Ascending aorta (tissue), 2 donors: ENCODE data around the gene MYRFL. TPM values are rescaled to one million over a fixed set of nuclear protein-coding genes. Genes with fewer than 3 reads are reported as not detected.
A peak's percentile ranks its signal among the peaks of the same experiment; 100 is the strongest.

Source experiments
- DNase-seq, 2 donors: peaks; one replicate each; pipeline ENCODE4 v3.0.0-alpha.2; 2019; ENCODE audit warnings: low spot score in 2 of 2
- H3K27ac ChIP-seq, 2 donors: fragments of 200-600 bp; sonication (generic); one replicate each; pipeline ENCODE4 v1.5.1; 2016 to 2017; ENCODE audit warnings: mild to moderate bottlenecking in 1 of 2
- H3K27me3 ChIP-seq: fragments of 200-600 bp; sonication (generic); one replicate; pipeline ENCODE4 v1.5.1; 2017
- H3K36me3 ChIP-seq, 2 donors: fragments of 200-600 bp; sonication (generic); one replicate each; pipeline ENCODE4 v1.5.1; 2016
- H3K4me1 ChIP-seq, 2 donors: fragments of 200-600 bp; sonication (generic); one replicate each; pipeline ENCODE4 v1.5.1; 2016 to 2017; ENCODE audit warnings: mild to moderate bottlenecking in 1 of 2
- H3K4me3 ChIP-seq, 2 donors: fragments of 200-600 bp; sonication (generic); one replicate each; pipeline ENCODE4 v1.5.1; 2016 to 2017; ENCODE audit warnings: mild to moderate bottlenecking in 1 of 2
- H3K9me3 ChIP-seq, 2 donors: fragments of 200-600 bp; sonication (generic); one replicate each; pipeline ENCODE4 v1.5.1; 2016
- CTCF ChIP-seq, 3 experiments: fragments of 200-600 bp in 2 of 3; fragments of 450-650 bp in 1 of 3; sonication (generic) in 2 of 3; IDR thresholded peaks; one replicate each; pipeline ENCODE4 v1.5.1; 2016 to 2019; ENCODE audit warnings: antibody characterized with exemption in 3 of 3, mild to moderate bottlenecking in 1 of 3, moderate library complexity in 1 of 3
- intact Hi-C: fragments of 100-400 bp; cut with DNase I; formaldehyde crosslinking; loops from one replicate; pipeline ENCODE4 v1.15.1; 2023
- total RNA-seq: library from RNA; depleted of rRNA; stranded (reverse); fragments of >200 nt; gene quantifications from one replicate; pipeline ENCODE4 v1.1.0, GENCODE V29; 2016

Gene MYRFL
- total RNA-seq, 1 donor from 2014 or later: not detected

GRCh38 chr12:69904777-69905176, 79.8 kb downstream of the MYRFL start:
- H3K4me3 ChIP-seq: no peak overlapping the region
- intact Hi-C loops: no loop called here
- H3K27ac ChIP-seq: peak overlapping the region; percentile 2
- H3K27me3 ChIP-seq: no peaks in the 10 kb centered on the region
- TF ChIP-seq CTCF (IDR thresholded peaks at IDR 0.05): no peak
- no peaks in the 10 kb centered on the region for H3K36me3 ChIP-seq
- H3K9me3 ChIP-seq: no peaks in the 10 kb centered on the region
- no peak for DNase-seq
- H3K4me1 ChIP-seq: peaks cover 0 to 7% of the 10 kb centered on the region in 2 donors

- Histone ChIP-seq H3K4me1 (peaks cover 0 to 7% of the 10 kb centered on the region in 2 donors), H3K27me3 (no peaks in the 10 kb centered on the region), H3K4me3 (no peak overlapping the region), H3K27ac (no peak overlapping the region), H3K9me3 (no peaks in the 10 kb centered on the region), H3K36me3 (no peaks in the 10 kb centered on the region)
- no peak for TF ChIP-seq CTCF (IDR thresholded peaks at IDR 0.05)
- no peak for DNase-seq
- intact Hi-C loops: no loop called here
These were observed 80.8 kb downstream of the MYRFL start for GRCh38 chr12:69905801-69906200.

GRCh38 chr12:69906411-69907216, 81.6 kb downstream of the MYRFL start:
- intact Hi-C loops: no loop called here
- H3K4me1 ChIP-seq: peaks cover 0 to 7% of the 10 kb centered on the region in 2 donors
- H3K9me3 ChIP-seq: no peaks in the 10 kb centered on the region
- TF ChIP-seq CTCF (IDR thresholded peaks at IDR 0.05): no peak
- no peaks in the 10 kb centered on the region for H3K36me3 ChIP-seq
- DNase-seq: no peak
- H3K4me3 ChIP-seq: no peak overlapping the region
- H3K27me3 ChIP-seq: no peaks in the 10 kb centered on the region
- H3K27ac ChIP-seq: no peak overlapping the region

- TF ChIP-seq CTCF (IDR thresholded peaks at IDR 0.05): no peak
- no peak for DNase-seq
- H3K4me1 ChIP-seq: peaks cover 0 to 7% of the 10 kb centered on the region in 2 donors
- H3K36me3 ChIP-seq: no peaks in the 10 kb centered on the region
- H3K4me3 ChIP-seq: no peak overlapping the region
- H3K9me3 ChIP-seq: no peaks in the 10 kb centered on the region
- no peaks in the 10 kb centered on the region for H3K27me3 ChIP-seq
- H3K27ac ChIP-seq: no peak overlapping the region
- intact Hi-C loops: no loop called here
These were observed 83.2 kb downstream of the MYRFL start for GRCh38 chr12:69908203-69908602.

- Histone ChIP-seq H3K4me1 (no peaks in the 10 kb centered on the region), H3K4me3 (no peak overlapping the region), H3K36me3 (no peaks in the 10 kb centered on the region), H3K9me3 (no peaks in the 10 kb centered on the region), H3K27ac (no peak overlapping the region), H3K27me3 (no peaks in the 10 kb centered on the region)
- no peak for TF ChIP-seq CTCF (IDR thresholded peaks at IDR 0.05)
- DNase-seq: no peak
- intact Hi-C loops: no loop called here
These were observed 85.7 kb downstream of the MYRFL start for GRCh38 chr12:69910694-69911093.
